HTR-8/SVneo (cell line): ENCODE measurements around the gene CARS2.
"Not testable (repeated sequence)": the region's sequence is repeated elsewhere in the genome, so short reads cannot be mapped to it uniquely, and the experiment has no call there.

Experiments used
- DNase-seq: peaks from one replicate; pipeline ENCODE4 v3.0.0; 2011; ENCODE audit warnings: low spot score, mixed read lengths; ENCODE audit not compliant: insufficient read length
- FAIRE-seq: peaks from 2 replicates; lab custom pipeline; 2011; peaks lifted over from hg19 to GRCh38; lab: Jason Lieb, UNC

Gene CARS2

DNA sequence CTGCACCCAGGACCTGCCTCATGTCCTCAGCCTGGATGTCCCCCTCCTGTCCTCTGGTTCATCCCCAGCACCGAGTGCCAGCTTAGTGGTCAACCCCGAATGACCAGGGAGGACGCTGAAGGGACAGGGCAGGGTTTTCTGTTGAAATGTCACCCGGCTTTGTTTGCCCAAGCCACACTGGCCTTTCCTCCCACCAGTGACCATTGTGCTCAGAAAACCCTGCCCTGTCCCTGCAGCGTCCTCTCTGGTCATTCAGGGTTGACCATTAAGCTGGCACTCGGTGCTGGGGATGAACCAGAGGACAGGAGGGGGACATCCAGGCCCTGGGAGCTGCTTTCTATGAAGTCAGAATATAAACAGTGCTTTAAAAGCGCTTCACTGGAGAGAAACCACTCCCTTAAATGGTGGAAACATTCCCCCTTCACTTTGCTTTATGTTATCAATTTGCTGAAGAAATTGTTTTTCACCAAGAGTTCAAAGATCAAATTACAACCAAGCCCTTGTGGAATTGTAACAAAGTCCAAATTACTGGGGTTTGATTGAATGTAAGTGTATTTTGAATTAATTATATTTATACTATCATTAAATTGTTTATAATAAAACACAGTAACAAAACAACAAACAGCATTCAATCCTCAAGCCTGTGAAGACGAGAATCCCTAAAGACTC lies 21.4 kb downstream of the CARS2 start:
- FAIRE-seq (no peak), DNase-seq (no peak)

DNA sequence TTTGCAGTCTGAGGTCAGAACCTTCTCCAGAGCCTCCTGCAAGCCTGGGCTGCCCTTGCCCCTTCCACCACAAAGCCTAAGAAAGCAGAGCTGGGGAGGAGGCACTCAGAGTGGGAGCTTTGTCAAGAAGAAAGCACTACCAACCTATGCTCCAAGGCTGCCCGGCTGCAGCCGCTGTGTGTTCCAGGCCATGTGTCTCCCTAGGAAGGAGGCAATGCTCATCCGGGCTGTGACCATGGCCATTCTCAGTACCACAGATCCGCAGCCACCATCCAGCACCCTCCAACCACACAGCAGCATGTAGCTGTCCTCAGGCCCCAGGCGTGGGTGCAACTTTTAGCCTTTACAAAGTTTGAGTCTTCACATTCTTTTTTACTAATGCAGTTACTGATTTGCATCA lies 22.0 kb downstream of the CARS2 start:
- DNase-seq (no peak), FAIRE-seq (no peak)

DNA sequence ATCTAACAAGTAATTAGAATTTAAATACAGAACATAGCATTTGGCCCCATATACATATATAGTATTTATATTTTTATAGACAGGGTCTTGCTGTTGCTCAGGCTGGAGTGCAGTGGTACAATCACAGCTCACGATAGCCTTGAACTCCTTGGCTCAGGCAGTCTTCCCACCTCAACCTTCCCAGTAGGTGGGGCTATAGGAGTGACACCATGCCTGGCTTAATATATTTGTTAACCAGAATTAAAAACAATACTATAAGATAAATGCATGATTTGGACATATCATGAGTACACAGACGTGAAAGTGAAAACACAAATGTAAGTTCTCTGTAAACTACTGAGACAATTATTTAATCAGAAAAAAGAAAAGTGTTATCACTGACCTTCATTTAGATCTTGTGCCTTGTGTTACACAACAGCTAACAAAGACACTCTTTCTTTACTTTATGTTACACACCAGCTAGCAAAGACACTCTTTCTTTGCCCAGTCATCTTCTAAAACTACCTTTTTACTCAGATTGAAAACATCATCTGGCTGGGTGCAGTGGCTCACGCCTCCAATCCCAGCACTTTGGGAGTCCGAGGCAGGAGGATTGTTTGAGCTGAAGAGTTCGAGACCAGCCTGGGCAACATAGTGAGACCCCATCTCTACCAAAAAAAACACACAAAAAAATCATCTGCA lies 22.6 kb downstream of the CARS2 start:
- DNase-seq (no peak), FAIRE-seq (no peak)

DNA sequence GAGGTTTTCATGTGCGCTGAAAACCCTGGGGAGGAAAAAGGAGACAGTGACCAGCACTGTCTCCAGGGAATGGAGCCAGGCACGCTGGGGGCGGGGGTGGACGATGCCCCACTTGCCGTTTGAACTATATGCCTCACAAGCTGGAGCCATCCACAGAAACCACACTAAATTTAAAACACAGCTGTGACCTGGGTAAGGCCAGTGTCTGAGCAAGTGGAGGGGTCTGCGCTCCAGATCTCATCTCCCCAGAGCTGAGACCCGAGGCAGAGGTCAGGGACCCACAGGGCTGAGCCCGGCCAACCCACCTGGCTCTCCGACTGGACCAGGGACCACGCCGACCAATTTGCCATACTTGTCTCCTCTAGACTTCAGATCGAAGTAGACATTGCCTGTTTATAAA lies 23.2 kb downstream of the CARS2 start:
- FAIRE-seq: no peak

DNA sequence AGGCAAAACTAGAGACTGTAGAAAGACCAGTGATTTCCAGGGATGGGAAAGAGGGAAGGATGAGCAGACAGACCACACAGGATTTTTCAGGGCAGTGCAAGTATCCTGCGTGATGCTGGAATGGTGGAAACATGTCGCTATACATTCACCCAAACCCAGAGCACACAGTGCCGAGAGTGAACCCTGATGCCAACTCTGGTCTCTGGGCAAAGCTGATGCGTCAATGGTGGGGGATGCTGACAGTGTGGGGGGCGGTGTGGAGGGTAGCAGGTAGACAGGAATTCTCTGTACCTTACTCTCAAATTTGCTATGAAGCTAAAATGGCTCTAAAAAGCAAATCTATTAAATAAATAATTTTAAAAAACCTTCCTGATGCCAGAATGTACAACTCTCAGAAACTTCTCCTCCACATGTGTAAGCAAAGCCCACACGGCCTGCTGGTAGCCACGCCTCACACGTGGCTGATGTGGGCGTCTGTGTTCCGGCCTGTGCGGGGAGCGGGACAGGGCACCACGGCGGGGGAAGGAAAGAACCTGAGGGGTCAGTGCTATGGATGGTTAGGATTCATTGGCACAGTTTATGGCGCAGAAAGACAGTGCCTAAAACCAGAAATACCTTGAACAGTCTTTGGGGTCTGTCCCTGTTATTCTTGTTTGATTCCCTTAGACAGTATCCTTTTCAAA lies 23.9 kb downstream of the CARS2 start:
- DNase-seq (no peak), FAIRE-seq (no peak)

More for the DNA sequence above, 23.2 kb downstream of the CARS2 start:
- no peak for DNase-seq

DNA sequence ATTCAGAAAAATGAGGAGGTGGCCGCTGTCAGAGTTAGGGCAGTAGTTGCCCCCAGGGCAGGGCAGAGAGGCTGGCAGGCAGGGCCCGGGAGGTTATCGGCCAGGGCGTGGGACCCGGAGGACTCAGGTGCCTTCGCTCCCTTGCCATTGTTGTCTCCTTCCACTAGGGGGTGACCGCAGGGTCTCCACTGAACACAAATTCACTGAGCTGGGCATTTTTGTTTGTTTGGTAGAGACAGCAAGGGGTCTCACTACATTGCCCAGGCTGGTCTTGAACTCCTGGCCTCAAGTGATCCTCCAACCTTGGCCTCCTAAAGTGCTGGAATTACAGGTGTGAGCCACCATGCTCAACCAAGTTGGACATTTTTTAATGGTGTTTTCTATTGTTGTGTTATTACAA lies 25.1 kb downstream of the CARS2 start:
- DNase-seq (no peak), FAIRE-seq (no peak)

DNA sequence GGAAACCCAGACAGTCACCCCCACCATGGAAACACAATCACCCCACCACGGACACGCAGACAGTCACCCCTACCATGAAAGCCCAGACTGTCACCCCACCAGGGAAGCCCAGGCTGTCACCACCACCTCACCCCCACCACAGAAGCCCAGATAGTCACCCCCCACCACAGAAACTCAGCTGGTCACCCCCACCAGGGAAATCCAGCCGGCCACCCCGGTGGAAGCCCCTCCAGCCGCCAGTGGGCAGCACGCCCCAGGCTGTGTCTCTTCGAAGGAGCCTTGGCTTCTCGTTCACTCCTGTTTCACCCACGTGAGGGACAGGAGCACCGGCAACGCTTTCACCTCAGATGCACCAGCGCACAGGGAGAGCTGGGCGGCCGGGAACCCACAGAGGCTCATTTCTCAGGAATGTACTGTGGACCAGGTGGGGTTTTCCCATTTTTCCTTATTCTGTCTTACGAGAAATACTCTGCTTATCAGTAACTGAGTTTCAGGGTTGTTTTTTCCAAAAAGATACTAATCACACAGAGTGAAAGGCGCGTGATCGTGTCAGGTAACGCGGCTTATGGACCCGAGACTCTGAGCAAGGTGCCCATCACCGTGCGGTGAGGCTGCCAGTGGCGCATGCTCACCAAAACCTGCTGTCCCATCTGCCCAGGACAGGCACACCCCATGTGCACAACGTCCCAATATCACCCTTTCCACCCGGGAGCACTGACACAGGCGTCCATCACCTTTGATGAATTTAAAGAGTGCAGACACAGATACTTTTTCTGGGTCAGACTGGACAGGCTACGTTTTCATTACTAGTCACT lies 28.0 kb downstream of the CARS2 start:
- no peak for DNase-seq
- no peak for FAIRE-seq

DNA sequence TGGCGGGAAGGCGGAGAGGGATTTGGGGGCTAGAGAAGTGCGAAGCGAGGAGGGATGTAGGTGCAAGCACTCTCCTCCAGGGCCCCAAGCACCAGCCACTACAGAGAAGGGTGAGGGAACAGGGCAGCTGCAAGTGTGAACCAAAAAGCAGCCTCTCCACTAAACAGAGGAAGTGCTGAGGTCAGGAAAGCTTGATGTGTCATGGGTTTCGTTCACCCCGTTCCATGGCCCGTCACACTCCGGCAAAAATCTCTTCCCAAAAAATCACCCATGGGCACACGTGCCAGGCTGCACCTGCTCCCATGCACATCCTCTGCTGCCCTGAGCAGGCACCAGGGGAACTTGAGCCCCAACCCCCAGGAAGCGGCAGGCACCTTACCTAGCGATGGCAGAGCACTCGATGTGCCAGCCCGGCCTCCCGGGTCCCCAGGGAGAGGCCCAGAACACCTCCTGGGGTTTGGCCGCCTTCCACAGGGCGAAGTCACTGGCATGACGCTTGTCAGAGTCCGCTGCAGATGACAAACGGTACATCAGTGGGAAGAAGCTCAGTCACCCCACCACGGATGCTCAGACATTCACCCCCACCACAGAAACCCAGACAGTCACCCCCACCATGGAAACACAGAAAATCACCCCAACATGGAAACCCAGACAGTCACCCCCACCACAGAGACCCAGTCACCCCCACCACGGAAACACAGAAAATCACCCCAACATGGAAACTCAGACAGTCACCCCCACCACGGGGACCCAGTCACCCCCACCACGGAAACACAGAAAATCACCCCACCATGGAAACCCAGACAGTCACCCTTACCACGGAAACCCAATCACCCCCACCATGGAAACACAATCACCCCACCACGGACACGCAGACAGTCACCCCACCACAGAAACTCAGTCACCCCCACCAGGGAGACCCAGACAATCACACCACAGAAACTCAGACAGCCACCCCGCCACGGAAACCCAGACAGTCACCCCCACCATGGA lies 29.0 kb downstream of the CARS2 start:
- DNase-seq (no peak), FAIRE-seq (no peak)

DNA sequence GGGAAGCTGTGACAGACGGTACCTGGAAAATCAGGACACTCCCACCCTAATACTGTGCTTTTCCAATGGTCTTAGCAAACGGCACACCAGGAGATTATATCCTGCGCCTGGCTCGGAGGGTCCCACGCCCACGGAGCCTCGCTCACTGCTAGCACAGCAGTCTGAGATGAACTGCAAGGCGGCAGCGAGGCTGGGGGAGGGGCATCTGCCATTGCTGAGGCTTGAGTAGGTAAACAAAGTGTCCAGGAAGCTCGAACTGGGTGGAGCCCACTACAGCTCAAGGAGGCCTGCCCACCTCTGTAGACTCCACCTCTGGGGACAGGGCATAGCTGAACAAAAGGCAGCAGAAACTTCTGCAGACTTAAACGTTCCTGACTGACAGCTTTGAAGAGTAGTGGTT lies 36.1 kb downstream of the CARS2 start:
- not testable (repeated sequence) for FAIRE-seq, DNase-seq

DNA sequence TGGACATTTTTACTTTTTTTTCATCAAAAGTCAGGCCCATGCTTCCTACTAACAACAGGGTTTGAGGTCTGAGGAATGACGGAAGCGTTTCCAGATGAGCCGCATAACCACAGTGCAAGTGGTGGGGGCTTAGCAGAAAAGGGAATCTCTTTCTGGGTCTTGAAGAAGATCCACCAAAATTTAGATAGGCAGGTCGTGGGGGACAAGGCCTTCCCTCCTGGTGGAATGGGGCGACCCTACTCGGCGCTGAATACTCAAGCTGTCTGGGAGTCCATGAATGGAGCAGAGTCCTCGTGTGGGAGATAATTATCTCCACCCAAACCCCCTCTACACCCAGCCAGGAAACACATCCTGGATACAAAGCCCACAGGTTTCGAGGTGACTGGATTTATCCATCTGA lies 36.9 kb downstream of the CARS2 start:
- no peak for FAIRE-seq
- no peak for DNase-seq

DNA sequence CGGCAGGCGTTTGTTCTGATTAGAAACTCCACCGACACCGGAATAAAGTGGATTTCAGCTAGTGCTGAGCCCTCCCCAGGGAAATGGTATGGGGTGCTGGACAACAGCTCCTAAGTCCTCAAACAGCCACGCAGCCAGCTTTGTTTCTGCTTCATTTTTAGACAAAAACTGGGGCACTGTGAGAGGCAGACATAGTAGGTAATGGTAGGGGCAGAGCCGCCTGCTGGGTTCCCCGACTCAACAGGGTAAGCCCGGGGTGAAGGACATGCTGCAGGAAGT lies 39.7 kb downstream of the CARS2 start:
- no peak for FAIRE-seq
- DNase-seq: no peak

DNA sequence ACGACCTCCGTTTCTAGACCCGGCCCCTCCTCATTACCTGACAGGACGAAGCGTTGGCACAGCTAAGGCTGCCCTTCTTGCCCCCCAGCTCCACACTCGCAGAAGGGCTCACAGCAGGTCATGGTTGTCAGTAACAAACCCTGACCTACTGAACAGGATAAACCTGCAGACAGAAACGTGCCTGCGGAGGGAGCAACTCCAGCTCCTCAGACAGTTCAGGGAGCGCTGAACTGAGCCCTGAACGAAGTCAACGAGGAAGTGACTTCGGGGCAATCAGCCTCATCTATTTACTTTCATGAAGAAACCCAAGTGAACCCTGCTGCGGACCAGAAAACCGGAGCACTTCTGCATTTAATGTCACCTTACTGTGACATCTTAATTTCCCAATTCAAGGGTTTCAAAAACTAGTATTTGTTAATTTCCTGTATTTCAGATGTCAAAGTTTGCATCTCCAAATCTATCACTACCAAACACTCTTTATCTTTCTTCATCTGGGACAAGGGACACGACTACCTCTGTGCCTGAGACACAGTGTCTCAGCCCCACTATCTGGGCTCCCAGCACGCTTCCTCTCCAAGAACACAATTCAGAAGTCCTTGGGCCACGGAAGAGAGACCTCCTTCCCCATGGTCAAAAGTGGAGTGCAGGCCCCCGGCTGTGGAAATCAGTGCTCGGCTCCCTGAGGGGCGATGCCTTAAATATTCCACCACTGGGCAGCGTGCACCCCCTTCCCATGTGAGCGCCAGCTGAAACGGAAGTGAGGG lies 40.2 kb downstream of the CARS2 start:
- no peak for FAIRE-seq
- no peak for DNase-seq

DNA sequence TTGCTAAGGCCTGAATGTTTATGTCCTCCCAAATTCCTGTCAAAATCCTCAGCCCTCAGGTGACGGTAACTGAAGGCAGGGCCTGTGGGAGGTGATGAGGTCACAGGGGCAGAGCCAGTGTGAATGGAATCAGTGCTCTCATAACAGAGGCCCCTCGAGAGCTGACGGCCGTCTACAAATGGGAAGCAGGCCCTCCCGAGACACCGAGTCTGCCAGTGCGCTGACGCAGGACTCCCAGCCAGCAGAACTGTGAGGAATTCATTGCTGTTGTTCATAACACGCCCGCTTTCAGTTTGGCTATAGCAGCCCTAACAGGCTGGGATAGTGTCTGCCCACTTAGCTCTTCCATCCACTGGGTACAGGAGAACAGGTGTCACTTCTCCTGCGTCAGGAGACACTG lies 41.2 kb downstream of the CARS2 start:
- DNase-seq (no peak), FAIRE-seq (no peak)

DNA sequence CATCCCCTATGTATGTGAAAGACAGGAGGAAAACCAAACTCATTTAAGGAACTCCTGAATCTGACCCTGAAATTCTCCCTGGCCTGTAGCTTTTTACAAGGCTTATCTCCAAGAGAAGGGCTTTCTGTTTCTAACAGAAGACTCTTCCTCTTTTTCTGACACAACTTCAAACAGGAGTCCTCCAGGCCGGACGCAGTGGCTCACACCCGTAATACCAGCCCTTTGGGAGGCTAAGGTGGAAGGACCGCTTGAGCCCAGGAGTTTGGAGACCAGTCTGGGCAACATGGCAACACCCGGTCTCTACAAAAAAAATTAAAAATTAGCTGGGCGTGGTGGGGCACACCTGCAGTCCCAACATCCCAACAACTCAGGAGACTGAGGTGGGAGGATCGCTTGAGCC lies 41.9 kb downstream of the CARS2 start:
- no peak for DNase-seq
- FAIRE-seq: no peak

DNA sequence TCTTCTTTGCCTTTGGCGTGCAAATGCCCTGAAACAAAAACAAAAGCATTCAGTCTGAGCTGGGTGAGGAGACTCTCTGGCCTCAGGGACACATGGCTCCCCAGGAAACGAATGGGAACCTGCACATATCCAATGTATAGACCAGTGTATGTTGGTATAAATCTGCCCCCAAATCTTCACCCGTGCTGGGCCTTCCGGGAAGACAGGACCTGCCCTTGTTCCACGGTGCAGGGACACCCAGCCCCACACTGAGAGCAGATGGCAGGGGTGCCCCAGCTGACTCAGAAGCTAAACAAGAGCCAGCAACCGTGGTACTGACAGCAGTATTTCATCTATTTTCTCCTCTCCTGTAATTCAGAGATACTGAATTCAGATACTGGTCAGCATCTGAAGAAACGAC lies 42.4 kb downstream of the CARS2 start:
- FAIRE-seq (no peak), DNase-seq (no peak)

DNA sequence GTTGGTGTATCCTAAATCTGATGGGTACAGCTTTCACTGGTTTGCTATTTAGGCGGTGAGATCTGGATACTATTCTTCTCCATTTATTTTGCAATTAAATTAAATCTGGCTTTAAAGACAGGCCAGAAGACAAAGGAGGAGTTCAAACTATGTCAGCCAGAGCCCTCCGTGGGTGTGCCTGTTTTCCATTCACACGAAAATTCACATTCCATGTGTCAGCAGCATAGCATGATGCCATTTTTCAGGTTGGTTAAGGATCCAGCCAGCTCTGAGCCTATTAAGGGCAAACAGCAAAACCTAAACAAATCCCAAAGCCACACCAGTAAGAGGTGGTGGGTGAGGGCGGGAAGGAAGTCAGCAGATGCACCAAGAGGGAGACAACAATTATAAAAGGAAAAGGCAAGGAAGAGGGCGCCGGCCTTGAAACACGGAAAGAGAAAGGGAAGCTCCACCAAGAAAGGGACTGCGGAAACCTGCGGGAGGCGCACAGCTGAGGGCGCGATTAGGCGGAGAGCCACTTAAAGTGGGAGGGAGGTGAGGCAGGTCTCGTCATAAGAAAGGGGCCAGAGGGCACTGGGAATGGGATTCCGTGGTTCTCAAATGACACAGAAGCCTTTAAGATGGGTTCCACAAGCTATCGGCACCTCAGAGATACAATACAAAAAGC lies 43.0 kb downstream of the CARS2 start:
- FAIRE-seq (no peak), DNase-seq (no peak)

DNA sequence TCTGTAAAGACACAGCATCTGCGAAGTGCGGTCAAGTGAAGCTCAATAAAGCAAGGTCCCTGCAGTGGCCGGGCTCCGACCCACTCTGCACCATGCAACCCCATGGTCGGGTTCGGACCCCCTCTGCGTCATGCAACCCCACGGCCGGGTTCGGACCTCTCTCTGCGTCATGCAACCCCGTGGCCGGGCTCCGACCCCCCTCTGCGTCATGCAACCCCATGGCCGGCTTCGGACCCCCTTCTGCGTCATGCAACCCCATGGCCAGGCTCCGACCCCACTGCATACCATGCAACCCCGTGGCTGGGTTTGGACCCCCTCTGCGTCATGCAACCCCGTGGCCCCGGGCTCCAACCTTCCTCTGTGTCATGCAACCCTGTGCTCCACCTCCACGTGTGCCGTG lies 43.8 kb downstream of the CARS2 start:
- DNase-seq (no peak), FAIRE-seq (no peak)

DNA sequence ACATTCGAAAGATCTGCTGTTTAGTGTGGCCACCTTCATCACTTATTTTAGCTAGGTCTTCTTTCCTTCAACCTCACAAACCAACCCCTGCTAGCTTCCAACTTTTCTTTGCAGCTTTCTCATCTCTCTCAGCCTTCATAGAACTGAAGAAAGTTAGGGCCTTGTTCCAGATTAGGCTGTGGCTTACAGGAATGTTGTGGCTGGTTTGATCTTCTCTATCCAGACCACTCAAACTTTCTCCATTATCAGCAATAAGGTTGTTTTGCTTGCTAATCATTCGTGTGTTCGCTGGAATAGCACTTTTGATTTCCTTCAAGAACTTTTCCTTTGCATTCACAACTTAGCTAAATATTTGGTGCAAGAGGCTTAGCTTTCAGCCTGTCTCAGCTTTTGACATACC lies 44.7 kb downstream of the CARS2 start:
- FAIRE-seq: no peak
- no peak for DNase-seq
